ENCODE data around the gene CHST4.

The CHST4 gene

DNA sequence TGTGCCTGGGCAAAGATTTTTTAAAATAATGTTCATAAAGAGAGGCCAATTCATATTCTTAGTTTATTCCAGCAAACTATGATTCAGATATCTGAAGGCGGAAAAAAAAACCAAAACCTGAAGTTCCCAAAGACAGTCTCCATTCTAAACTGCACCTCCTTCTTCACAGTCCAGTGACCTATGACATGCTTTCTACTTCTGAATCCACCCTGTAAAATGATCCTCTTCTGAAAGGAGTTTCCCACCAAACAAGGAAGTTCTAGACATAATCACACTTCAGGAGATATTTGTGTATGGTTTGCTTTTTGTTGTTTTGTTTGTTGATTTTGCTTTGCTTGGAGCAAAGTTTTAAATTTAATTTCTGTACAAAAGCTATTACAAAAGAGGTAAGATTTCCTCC is 12.9 kb upstream of the CHST4 start:
- no peaks in the 10 kb centered on the region for H3K36me3 ChIP-seq

DNA sequence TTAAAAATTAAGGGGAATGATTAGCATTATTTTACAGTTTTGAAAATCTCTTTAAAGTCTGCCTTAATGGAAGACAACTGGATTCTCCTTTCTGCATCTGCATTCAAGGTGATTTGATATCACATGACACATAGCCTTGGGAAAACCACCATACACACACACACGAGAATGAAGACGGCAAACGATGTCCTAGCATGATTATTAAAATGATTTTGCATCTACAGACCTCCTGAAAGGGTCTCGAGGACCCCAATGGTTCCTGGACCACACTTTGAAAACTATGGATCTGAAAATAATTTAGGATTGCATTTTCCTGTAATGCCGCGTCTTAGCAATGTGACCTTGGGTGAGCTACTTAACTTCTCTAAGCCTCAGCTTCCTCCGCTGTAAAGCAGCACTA is 11.8 kb upstream of the CHST4 start:
- no peaks in the 10 kb centered on the region for H4K20me1 ChIP-seq
- H3K9me3 ChIP-seq (replicated peaks in 1 of 11): no peaks in the 10 kb centered on the region
- H3K27ac ChIP-seq: no peak overlapping the region
- no peak overlapping the region for H3K9ac ChIP-seq
- no peaks in the 10 kb centered on the region for H3K4me1 ChIP-seq
- no peaks in the 10 kb centered on the region for H3K36me3 ChIP-seq
- H3K4me2 ChIP-seq: no peak overlapping the region
- TF ChIP-seq Cebpa-rat (IDR thresholded peaks at IDR 0.05): no peak
- H3K4me3 ChIP-seq: no peak overlapping the region
- no peaks in the 10 kb centered on the region for H3K27me3 ChIP-seq

More for the DNA sequence above, 12.9 kb upstream of the CHST4 start:
- Histone ChIP-seq H3K27me3 (no peaks in the 10 kb centered on the region), H4K20me1 (no peaks in the 10 kb centered on the region), H3K4me2 (no peak overlapping the region), H3K4me3 (no peak overlapping the region), H3K27ac (no peak overlapping the region), H3K9me3 (replicated peaks in 1 of 11) (no peaks in the 10 kb centered on the region), H3K4me1 (no peaks in the 10 kb centered on the region), H3K9ac (no peak overlapping the region)
- no peak for TF ChIP-seq Cebpa-rat (IDR thresholded peaks at IDR 0.05)

DNA sequence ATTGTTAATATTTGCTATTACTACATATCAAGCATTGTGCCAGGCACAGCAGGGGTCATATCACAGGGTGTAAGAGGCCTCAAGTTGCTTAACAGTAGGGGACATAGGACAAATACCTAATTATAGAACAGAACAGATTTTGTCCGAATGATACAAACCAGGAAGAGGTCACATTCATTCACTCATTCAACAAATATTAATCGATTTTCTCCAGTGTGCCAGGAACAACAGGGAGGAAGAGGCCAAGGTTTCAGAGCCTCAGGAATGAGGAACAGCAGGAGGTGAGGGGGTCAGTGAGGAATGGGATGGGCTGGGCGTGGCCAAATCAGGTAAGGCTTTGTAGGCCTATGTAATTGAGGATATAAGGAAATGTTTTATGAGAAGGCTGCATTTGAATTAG is 11.2 kb upstream of the CHST4 start:
- no peak for TF ChIP-seq Cebpa-rat (IDR thresholded peaks at IDR 0.05)

DNA sequence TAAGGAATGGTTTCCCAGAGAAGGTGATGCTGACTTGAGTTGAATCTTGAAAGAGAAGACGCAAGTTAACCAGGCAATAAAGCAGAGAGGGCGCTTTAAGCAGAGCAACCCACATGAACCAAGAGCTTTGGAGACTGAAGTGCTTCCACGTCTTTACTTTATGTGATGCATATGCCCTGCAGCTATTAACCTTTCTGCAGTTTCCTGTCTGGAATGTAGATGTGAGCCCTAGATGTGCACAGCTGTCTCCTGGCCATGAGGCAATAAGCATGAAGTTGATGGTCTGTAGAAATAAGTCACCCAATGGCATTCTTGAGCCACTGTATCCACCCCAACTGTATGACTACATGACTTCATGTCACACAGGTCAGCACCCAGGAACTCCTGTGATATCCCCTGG is 5.7 kb upstream of the CHST4 start:
- no peak overlapping the region for H3K9ac ChIP-seq
- H4K20me1 ChIP-seq: no peaks in the 10 kb centered on the region
- H3K9me3 ChIP-seq (replicated peaks in 1 of 11): no peaks in the 10 kb centered on the region
- H3K4me3 ChIP-seq: no peak overlapping the region
- no peak for TF ChIP-seq Cebpa-rat (IDR thresholded peaks at IDR 0.05)
- H3K4me1 ChIP-seq: peaks cover 0 to 7% (median 0%) of the 10 kb centered on the region in 10 experiments; a peak in 1 of 20 replicates
- H3K4me2 ChIP-seq: no peak overlapping the region
- no peaks in the 10 kb centered on the region for H3K27me3 ChIP-seq
- H3K36me3 ChIP-seq: no peaks in the 10 kb centered on the region
- no peak overlapping the region for H3K27ac ChIP-seq

More for the DNA sequence above, 11.2 kb upstream of the CHST4 start:
- Histone ChIP-seq H3K27me3 (no peaks in the 10 kb centered on the region), H4K20me1 (no peaks in the 10 kb centered on the region), H3K4me3 (no peak overlapping the region), H3K9ac (no peak overlapping the region), H3K4me1 (no peaks in the 10 kb centered on the region), H3K9me3 (replicated peaks in 1 of 11) (no peaks in the 10 kb centered on the region), H3K36me3 (no peaks in the 10 kb centered on the region), H3K27ac (no peak overlapping the region), H3K4me2 (no peak overlapping the region)

DNA sequence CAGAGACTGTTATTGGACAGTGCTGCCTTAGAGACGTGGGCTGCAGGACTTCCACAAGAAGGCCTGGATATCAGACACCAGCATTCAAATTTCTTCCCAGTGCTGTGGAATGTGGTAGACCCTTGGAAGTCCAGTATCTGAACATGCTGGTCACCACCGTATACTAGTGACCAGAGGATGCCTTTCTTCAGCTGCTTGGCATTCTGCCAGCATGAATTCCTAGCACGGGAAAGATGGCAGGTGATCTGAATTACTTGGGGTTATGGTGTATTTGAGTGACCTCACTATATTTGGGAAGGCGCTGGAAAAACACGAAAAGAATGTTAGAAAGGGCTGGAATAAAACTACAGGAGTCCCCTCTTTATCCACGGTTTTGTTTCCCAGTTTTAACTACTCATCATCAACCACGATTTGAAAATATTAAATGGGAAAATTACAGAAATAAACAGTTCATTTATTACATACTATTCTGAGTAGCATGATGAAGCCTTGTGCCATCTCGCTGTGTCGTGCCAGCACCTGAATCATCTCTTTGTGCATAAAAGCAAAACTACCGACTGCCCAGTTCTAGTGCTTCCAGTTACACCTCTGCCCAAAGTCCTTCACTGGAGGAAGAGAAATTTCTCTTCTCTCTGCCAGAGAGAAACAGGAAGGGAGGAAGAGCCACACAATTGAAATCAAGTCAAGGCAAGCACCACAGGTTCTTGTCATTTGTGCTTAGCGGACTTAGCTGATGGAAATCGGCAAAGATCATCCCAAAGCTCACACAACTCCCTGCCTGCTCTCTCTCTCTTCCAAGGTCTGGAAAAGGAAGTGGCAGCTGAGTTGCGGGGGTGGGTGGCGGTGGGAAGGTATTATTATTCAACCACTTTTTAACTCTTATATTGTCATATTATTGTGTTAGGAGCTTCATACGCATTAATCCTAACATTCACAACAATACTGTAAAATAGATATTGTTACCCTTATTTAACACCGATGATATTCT is 1.4 kb upstream of the CHST4 start:
- H3K4me1 ChIP-seq: peaks cover 0 to 18% (median 0%) of the 10 kb centered on the region in 10 experiments; a peak in 6 of 20 replicates
- H3K4me3 ChIP-seq: no peak overlapping the region
- no peaks in the 10 kb centered on the region for H4K20me1 ChIP-seq
- H3K36me3 ChIP-seq: no peaks in the 10 kb centered on the region
- no peak for TF ChIP-seq Cebpa-rat (IDR thresholded peaks at IDR 0.05)
- H3K4me2 ChIP-seq: no peak overlapping the region; a peak in 1 of 22 replicates
- no peak overlapping the region for H3K9ac ChIP-seq
- no peak overlapping the region for H3K27ac ChIP-seq
- H3K27me3 ChIP-seq: no peaks in the 10 kb centered on the region
- no peaks in the 10 kb centered on the region for H3K9me3 ChIP-seq (replicated peaks in 1 of 11)

DNA sequence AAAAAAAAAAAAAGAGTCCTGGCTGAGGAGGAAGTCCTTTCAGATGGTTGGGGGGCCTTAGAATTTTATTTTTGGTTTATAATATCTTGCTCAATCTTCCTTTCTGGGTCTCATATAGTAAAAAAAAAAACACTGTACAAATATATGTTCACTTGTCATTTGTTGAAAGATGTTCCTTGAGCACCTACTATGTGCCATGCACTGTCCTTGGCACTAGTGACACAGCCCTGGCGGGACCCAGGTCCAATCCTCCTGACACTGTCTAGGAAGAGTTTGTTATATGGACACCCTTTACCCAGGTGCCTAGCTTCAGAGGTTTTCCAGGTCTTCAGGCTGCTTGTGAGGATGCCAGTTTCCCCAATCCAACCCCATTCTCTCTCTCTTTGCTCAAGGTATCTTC is 2.0 kb downstream of the CHST4 start:
- no peaks in the 10 kb centered on the region for H3K27me3 ChIP-seq
- H3K4me3 ChIP-seq: no peak overlapping the region
- H3K9ac ChIP-seq: no peak overlapping the region
- no peaks in the 10 kb centered on the region for H3K36me3 ChIP-seq
- H4K20me1 ChIP-seq: no peaks in the 10 kb centered on the region
- TF ChIP-seq Cebpa-rat (IDR thresholded peaks at IDR 0.05): no peak
- H3K4me2 ChIP-seq: no peak overlapping the region
- H3K9me3 ChIP-seq (replicated peaks in 1 of 11): no peaks in the 10 kb centered on the region
- no peak overlapping the region for H3K27ac ChIP-seq
- peaks cover 0 to 18% (median 0%) of the 10 kb centered on the region in 10 experiments; a peak in 6 of 20 replicates for H3K4me1 ChIP-seq

DNA sequence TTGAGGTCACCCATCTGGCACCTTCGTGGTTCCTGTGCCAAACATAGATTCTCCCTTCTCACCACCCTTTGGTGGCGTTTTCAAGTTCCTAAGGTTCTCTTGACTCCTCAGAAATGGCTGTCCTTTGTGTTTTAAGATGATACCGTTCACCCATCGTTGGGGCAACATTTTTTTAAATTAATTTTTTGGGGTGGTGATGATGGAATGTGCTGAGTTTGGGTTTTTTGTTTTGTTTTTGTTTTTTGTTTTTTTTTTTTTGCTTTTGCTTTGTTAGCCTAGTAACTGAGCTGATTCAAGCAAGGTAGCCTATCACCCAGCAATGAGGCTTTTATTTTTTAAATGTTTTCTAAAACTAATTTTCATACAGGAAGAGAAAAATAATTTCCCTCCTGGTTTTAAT is 2.6 kb downstream of the CHST4 start:
- Histone ChIP-seq H4K20me1 (no peaks in the 10 kb centered on the region), H3K27me3 (no peaks in the 10 kb centered on the region), H3K27ac (no peak overlapping the region), H3K9me3 (replicated peaks in 1 of 11) (no peaks in the 10 kb centered on the region), H3K36me3 (no peaks in the 10 kb centered on the region), H3K9ac (no peak overlapping the region), H3K4me2 (no peak overlapping the region), H3K4me1 (peaks cover 0 to 18% (median 0%) of the 10 kb centered on the region in 10 experiments; a peak in 6 of 20 replicates), H3K4me3 (no peak overlapping the region)
- no peak for TF ChIP-seq Cebpa-rat (IDR thresholded peaks at IDR 0.05)

DNA sequence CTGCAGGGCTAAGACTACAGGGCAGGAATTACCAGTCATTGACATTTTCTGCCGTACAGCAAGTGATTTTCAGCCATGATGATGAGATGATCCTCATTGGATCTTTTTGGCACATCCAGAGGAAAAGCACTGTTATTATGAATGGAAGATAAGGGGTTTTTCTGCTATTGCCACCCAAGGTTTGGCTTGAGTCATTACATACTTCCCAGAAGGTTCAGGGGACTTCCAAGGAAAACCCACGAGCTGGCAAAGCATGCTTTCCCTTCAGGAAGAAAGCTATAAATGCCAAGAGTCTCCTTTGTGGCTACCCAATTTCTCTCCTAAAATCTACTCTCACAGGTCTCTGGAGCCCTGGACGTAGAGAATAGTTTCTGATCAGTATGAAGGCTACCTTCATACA is 6.1 kb downstream of the CHST4 start:
- H3K4me2 ChIP-seq: no peak overlapping the region
- no peak for TF ChIP-seq Cebpa-rat (IDR thresholded peaks at IDR 0.05)

DNA sequence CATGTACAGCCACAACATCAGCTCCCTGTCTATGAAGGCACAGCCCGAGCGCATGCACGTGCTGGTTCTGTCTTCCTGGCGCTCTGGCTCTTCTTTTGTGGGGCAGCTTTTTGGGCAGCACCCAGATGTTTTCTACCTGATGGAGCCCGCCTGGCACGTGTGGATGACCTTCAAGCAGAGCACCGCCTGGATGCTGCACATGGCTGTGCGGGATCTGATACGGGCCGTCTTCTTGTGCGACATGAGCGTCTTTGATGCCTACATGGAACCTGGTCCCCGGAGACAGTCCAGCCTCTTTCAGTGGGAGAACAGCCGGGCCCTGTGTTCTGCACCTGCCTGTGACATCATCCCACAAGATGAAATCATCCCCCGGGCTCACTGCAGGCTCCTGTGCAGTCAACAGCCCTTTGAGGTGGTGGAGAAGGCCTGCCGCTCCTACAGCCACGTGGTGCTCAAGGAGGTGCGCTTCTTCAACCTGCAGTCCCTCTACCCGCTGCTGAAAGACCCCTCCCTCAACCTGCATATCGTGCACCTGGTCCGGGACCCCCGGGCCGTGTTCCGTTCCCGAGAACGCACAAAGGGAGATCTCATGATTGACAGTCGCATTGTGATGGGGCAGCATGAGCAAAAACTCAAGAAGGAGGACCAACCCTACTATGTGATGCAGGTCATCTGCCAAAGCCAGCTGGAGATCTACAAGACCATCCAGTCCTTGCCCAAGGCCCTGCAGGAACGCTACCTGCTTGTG is 10.7 kb downstream of the CHST4 start:
- Histone ChIP-seq H3K27ac (no peak overlapping the region), H3K4me1 (no peaks in the 10 kb centered on the region), H3K4me2 (no peak overlapping the region), H3K36me3 (no peaks in the 10 kb centered on the region), H3K27me3 (no peaks in the 10 kb centered on the region), H4K20me1 (no peaks in the 10 kb centered on the region), H3K4me3 (no peak overlapping the region), H3K9me3 (replicated peaks in 1 of 11) (no peaks in the 10 kb centered on the region), H3K9ac (no peak overlapping the region)
- no peak for TF ChIP-seq Cebpa-rat (IDR thresholded peaks at IDR 0.05)

More for the DNA sequence above, 6.1 kb downstream of the CHST4 start:
- H3K9ac ChIP-seq: no peak overlapping the region
- H3K27me3 ChIP-seq: no peaks in the 10 kb centered on the region
- no peak overlapping the region for H3K4me3 ChIP-seq
- H3K9me3 ChIP-seq (replicated peaks in 1 of 11): no peaks in the 10 kb centered on the region
- H3K27ac ChIP-seq: no peak overlapping the region
- no peaks in the 10 kb centered on the region for H3K36me3 ChIP-seq
- no peaks in the 10 kb centered on the region for H4K20me1 ChIP-seq
- no peaks in the 10 kb centered on the region for H3K4me1 ChIP-seq

Data from BLaER1 treated with 17β-estradiol and CSF1 and Interleukin-3, amounts not matched to agents 10 nM and 100 nM (cell line).